ENCODE results near the gene TTC7B. TPM values are rescaled to one million over a fixed set of nuclear protein-coding genes. Genes with fewer than 3 reads are reported as not detected.

TTC7B gene
- total and polyA plus RNA-seq, 2 donors (not counting 3 experiments of a cell fraction or from before 2014, with no cell fraction given): 46.8 to 76.5 TPM

- Histone ChIP-seq H3K4me3 (replicated peaks in 1 of 3; ENCODE audit: insufficient read depth in 1 of 3, low read depth in 1 of 3, low read length in 3 of 3) (no peak overlapping the region), H3K9me3 (replicated peaks; ENCODE audit: control insufficient read depth, insufficient read depth, low read length) (no peaks in the 10 kb centered on the region), H3K36me3 (ENCODE audit: control insufficient read depth in 2 of 2, extremely low read depth in 1 of 2, insufficient read depth in 2 of 2, low read length in 2 of 2) (no peaks in the 10 kb centered on the region), H3K4me1 (ENCODE audit: control insufficient read depth, extremely low read depth, insufficient read depth, low read length) (peaks cover 36% of the 10 kb centered on the region), H3K4me2 (ENCODE audit: insufficient read depth, low read length) (no peak overlapping the region), H3K9me1 (replicated peaks; ENCODE audit: control insufficient read depth, extremely low read depth, insufficient read depth, low read length) (no peaks in the 10 kb centered on the region), H3K27ac (ENCODE audit: insufficient read depth, low read depth, low read length) (no peak overlapping the region), H2AFZ (ENCODE audit: low read depth, low read length) (no peak overlapping the region), H3K9ac (replicated peaks; ENCODE audit: extremely low read depth, insufficient read depth, low read length) (no peak overlapping the region), H3K27me3 (ENCODE audit: control insufficient read depth in 2 of 2, insufficient read depth in 2 of 2, low read length in 2 of 2) (no peaks in the 10 kb centered on the region), H4K20me1 (replicated peaks; ENCODE audit: control insufficient read depth, extremely low read depth, insufficient read depth, low read length) (no peaks in the 10 kb centered on the region), H3K79me2 (ENCODE audit: control insufficient read depth, insufficient read depth, low read length) (no peaks in the 10 kb centered on the region)
- FAIRE-seq (no peak), DNase-seq (ENCODE audit: low read depth, low spot score) (no peak)
- no TSS peak for BruUV-seq (replicated peaks)
- dilution Hi-C loops (cut with MboI; ENCODE audit: extremely low pct_ligation_motif_present, low sequenced_read_pairs): no loop called here
- TF ChIP-seq GATA2 (IDR thresholded peaks at IDR 0.05; ENCODE audit: insufficient read depth, insufficient read length, low read depth, low read length) (no peak), EZH2 (IDR thresholded peaks at IDR 0.05; ENCODE audit: borderline replicate concordance, low read depth, low read length, severe bottlenecking) (no peak), JUN (IDR thresholded peaks at IDR 0.05; ENCODE audit: borderline replicate concordance, insufficient read depth, insufficient read length, low read depth) (no peak), POLR2AphosphoS5 (IDR thresholded peaks at IDR 0.05; ENCODE audit: insufficient read depth, low read depth, low read length) (no peak), CTCF (IDR thresholded peaks at IDR 0.05; ENCODE audit: extremely low read depth in 1 of 2, insufficient read depth in 1 of 2, low read depth in 1 of 2, low read length in 2 of 2) (no peak), MYC (IDR thresholded peaks at IDR 0.05; ENCODE audit: low read depth, low read length) (no peak), FOS (IDR thresholded peaks at IDR 0.05; ENCODE audit: borderline replicate concordance, insufficient read depth, low read length) (no peak), MAX (IDR thresholded peaks at IDR 0.05; ENCODE audit: insufficient read depth, insufficient read length) (no peak), POLR2A (IDR thresholded peaks at IDR 0.05; ENCODE audit: low read depth, low read length) (no peak)
- intact Hi-C loops (cut with micrococcal nuclease): no loop called here
- ChIA-PET POLR2A (no interaction called here), CTCF (no interaction called here)
Observed at GRCh38 chr14:90621201-90621600, 195.0 kb downstream of the TTC7B start.

Measured in endothelial cell of umbilical vein (primary cell).